Adipocyte (in vitro differentiated cells): ENCODE data around the gene DCDC2C.

Experiments used
- DNase-seq: peaks from one replicate; pipeline ENCODE4 v3.0.0-alpha.2; 2015; ENCODE audit warnings: low read depth
- H3K27me3 ChIP-seq: replicated peaks from 2 replicates; pipeline ENCODE4 v1.7.0; 2013; ENCODE audit warnings: mild to moderate bottlenecking, low read length, moderate library complexity; ENCODE audit not compliant: control insufficient read depth, insufficient read depth
- H3K36me3 ChIP-seq: 2 replicates; pipeline ENCODE4 v1.7.0; 2013; ENCODE audit warnings: low read length, mild to moderate bottlenecking, moderate library complexity; ENCODE audit not compliant: control insufficient read depth, insufficient read depth, severe bottlenecking
- H3K4me1 ChIP-seq: 2 replicates; pipeline ENCODE4 v1.7.0; 2013; ENCODE audit warnings: mild to moderate bottlenecking, low read length, moderate library complexity; ENCODE audit not compliant: control insufficient read depth, insufficient read depth
- H3K4me3 ChIP-seq: 2 replicates; pipeline ENCODE4 v1.7.0; 2013; ENCODE audit warnings: mild to moderate bottlenecking, low read length, moderate library complexity
- H3K9ac ChIP-seq: 2 replicates; pipeline ENCODE4 v1.7.0; 2013; ENCODE audit warnings: mild to moderate bottlenecking, low read length, moderate library complexity
- H3K9me3 ChIP-seq: 2 replicates; pipeline ENCODE4 v1.7.0; 2013; ENCODE audit warnings: mild to moderate bottlenecking, low read length, moderate library complexity; ENCODE audit not compliant: control insufficient read depth

Gene DCDC2C

GRCh38 chr2:3876685-3877084, 173.3 kb downstream of the DCDC2C start:
- no peak for DNase-seq
- no peak overlapping the region for H3K9ac ChIP-seq
- no peaks in the 10 kb centered on the region for H3K9me3 ChIP-seq
- H3K4me3 ChIP-seq, result no peak overlapping the region
- no peaks in the 10 kb centered on the region for H3K4me1 ChIP-seq
- H3K36me3 ChIP-seq, result no peaks in the 10 kb centered on the region
- H3K27me3 ChIP-seq, result peaks cover 14% of the 10 kb centered on the region

GRCh38 chr2:3885629-3886628, 182.6 kb downstream of the DCDC2C start:
- no peak for DNase-seq
- Histone ChIP-seq H3K4me1 (no peaks in the 10 kb centered on the region), H3K9ac (no peak overlapping the region), H3K9me3 (no peaks in the 10 kb centered on the region), H3K36me3 (no peaks in the 10 kb centered on the region), H3K4me3 (no peak overlapping the region), H3K27me3 (no peaks in the 10 kb centered on the region)

GRCh38 chr2:3895021-3895420, 191.6 kb downstream of the DCDC2C start:
- H3K27me3 ChIP-seq, result no peaks in the 10 kb centered on the region
- H3K4me3 ChIP-seq, result no peak overlapping the region
- no peak overlapping the region for H3K9ac ChIP-seq
- DNase-seq, result no peak
- no peaks in the 10 kb centered on the region for H3K4me1 ChIP-seq
- H3K9me3 ChIP-seq, result no peaks in the 10 kb centered on the region
- H3K36me3 ChIP-seq, result no peaks in the 10 kb centered on the region
